Measurements from ENCODE around the gene UAP1L1.

DNA sequence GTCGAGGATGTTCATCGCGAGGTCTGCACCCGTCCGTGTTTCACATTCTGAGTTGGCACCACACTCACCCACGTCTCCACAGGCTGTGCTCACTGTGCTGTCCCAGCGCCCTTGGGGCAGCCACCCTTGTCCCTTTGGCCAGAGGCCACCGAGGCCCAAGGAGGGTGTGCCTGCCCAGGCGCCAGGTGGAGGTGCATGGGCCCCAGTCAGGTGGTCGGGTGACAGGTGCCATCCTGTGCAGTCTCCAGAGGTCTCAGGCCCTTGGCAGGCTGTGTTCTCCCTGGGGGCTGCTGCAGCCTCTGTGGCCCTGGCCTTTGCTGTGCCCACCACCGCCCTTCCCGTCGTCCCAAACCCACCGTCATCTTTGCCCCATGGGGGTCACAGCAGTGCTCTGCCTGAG lies 21.9 kb downstream of the UAP1L1 start:
- TF ChIP-seq CTCF (IDR thresholded peaks at IDR 0.05) (no peak), POLR2AphosphoS5 (IDR thresholded peaks at IDR 0.05; ENCODE audit: insufficient read depth in 1 of 2, low read depth in 1 of 2) (no peak), POLR2A (IDR thresholded peaks at IDR 0.05) (no peak)

All from vagina (tissue), 2 donors.